Amniotic epithelial cell (primary cell): ENCODE data around the gene IGF1R.
A peak's percentile ranks its signal among the peaks of the same experiment; 100 is the strongest.

Experiments used
- DNase-seq: peaks from one replicate; pipeline ENCODE4 v3.0.0-alpha.2; 2010; ENCODE audit warnings: low read depth

IGF1R gene

GRCh38 chr15:98888820-98889479 lies 240.6 kb downstream of the IGF1R start:
- DNase-seq = peak; percentile 74

DNA sequence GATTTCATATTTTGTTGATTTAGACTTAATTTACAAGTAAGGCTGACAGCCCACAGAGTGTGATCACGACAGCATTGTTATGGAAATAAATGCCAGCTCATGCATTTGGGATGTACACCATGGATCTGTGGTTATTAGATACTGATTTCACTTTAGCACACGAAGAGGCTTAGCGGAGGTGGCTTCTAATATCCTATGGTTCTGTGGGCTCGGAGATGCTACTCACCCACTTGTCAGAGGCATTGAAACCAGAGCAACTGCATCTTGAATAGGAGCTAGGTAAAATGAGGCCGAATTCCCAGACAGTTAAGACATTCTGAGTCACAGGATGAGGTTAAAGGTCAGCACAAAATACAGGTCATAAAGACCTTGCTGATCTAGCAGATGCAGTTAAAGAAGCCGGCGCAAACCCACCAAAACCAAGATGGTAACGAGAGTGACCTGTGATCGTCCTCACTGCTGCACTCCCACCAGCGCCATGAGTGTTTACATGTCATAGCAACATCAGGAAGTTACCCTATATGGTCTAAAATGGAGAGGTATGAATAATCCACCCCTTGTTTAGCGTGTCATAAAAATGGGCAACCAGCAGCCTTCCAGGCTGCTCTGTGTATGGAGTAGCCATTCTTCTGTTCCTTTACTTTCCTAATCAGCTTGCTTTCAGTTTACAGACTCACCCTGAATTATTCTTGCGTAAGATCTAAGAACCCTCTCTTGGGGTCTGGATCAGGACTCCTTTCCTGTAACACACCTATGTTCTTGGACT lies 241.8 kb downstream of the IGF1R start:
- DNase-seq = peak; percentile 88

DNA sequence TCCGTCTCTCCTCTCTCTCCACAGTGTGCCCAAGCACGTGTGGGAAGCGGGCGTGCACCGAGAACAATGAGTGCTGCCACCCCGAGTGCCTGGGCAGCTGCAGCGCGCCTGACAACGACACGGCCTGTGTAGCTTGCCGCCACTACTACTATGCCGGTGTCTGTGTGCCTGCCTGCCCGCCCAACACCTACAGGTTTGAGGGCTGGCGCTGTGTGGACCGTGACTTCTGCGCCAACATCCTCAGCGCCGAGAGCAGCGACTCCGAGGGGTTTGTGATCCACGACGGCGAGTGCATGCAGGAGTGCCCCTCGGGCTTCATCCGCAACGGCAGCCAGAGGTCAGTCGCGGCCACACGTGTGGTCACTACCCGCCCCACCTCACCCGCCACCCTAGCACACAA lies 243.0 kb downstream of the IGF1R start:
- DNase-seq = no peak

GRCh38 chr15:98893401-98893800 lies 245.1 kb downstream of the IGF1R start:
- DNase-seq = no peak

DNA sequence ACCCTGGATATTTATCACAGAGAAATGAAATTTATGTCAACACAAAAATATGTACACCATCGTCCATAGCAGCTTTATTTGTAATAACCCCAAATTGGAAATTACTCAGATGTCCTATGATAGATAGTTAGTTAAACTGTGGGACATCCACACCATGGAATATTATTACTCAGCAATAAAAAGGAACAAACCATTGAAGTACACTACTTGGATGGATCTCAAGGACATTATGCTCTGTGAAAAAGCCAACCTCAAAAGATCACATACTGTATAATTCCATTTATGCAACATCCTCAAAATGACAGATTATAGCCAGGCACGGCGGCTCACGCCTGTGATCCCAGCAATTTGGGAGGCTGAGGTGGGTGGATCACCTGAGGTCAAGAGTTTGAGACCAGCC lies 246.0 kb downstream of the IGF1R start:
- peak; percentile 21 for DNase-seq

DNA sequence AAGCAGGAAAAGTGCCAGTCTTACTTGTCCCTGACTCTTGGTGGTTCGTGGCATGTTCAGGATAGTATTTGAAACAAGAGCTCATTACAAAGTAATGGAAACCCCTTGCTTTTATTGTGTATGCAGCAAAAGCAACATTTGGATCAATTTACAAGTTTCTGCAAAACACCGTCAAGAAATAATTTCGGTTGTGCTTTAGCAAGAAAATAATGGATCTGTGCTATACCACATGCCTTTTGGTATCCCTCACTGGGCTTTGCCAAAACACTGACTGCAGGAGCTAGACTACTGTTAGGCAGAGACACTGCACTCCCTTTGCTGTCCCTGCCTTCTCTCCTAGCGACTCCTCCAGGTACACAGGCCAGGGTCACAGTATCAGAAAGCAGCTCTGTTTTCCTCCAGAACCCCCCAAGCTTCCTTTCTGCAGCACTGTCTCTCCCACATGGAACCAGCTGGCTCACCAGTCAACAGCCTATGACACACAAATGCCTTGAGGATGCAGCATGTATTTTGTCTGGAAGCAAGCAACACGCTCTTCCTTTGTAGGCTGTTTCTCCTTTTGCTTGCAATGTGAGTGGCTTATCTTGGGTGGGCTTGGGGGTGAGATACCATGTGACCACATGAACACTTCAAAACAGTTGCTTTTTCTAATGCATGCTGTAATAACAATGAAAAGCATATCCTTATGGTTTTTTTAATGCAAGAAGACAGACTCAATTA lies 247.8 kb downstream of the IGF1R start:
- peak; percentile 81 for DNase-seq

DNA sequence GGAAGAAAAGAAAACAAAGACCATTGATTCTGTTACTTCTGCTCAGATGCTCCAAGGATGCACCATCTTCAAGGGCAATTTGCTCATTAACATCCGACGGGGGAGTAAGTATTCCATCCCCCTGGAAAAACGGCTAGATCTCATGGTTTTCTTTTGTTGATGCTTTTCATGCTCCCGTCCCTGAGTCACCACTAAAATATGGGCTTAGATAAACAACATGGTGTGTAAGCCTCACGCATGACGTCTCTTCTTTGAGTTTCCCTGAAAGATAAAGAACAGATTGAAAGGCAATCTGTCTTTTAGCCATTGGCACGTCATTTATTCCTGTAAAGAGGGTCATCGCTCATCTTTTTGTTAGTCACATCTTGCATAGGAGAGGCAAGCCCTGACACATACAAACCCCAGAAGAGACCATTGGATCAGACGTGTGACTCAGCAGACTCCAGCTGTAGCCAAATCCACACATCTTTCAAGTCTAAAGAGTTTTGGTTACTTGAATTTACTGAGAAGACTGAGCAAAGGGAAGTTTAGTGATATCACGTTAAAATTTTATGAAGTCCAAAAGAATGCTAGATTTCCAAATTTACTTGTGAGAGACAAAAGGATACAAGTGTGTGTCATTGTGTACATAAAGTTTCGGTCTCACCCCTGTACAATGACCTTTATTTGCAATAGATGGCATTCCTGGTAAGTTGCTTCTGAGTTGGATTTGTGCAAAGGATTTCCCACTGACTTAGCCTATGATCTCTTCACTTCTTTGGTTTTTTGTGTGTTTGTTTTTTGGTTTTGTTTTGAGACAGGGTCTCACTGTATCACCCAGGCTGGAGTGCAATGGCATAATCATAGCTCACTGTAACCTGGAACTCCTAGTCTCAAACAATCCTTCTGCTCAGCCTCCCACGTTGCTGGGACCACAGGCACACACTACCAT lies 248.7 kb downstream of the IGF1R start:
- DNase-seq = peak; percentile 100

DNA sequence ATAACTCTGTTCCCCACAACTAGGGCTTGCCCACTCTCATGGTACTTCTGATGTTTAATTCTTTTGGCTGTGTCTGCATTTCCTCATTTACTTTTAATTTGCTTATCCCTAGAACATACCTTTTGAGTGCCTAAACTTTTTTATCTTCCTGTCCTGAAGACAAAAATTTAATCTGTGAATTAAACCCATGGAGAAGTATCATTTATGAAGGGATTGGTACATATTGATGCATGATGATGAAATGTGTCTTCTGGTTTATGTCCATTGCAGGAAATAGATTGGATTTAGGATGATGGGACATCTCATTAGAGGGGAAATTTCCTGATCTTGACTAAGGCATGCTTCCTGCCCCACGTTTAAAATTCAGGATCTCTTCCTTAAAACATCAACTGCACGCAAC lies 249.8 kb downstream of the IGF1R start:
- no peak for DNase-seq

- peak; percentile 95 for DNase-seq
Observed at GRCh38 chr15:98899272-98900021, 251.1 kb downstream of the IGF1R start.

DNA sequence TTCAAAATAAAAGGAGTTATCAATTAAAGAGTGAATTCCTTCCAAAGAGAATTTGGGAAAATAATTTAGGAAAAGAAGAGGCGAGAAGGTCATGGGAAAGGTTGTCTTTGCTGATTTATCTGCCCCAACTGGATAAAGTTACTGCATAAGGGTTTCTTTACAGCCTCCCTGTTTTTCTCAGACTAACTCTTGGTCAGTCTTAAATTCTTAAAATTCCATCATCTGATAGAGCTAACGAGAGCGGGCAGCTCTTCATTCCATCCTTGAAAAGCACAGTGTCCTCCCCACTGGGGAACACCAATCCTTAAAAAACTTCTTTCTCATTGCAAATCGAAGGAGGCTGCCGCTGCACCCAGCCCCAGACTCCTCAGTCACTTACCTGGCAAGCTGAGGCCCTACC lies 252.0 kb downstream of the IGF1R start:
- peak; percentile 90 for DNase-seq

GRCh38 chr15:98901434-98902072 lies 253.2 kb downstream of the IGF1R start:
- peak; percentile 42 for DNase-seq

- peak; percentile 64 for DNase-seq
Observed at GRCh38 chr15:98902931-98903330, 254.6 kb downstream of the IGF1R start.

DNA sequence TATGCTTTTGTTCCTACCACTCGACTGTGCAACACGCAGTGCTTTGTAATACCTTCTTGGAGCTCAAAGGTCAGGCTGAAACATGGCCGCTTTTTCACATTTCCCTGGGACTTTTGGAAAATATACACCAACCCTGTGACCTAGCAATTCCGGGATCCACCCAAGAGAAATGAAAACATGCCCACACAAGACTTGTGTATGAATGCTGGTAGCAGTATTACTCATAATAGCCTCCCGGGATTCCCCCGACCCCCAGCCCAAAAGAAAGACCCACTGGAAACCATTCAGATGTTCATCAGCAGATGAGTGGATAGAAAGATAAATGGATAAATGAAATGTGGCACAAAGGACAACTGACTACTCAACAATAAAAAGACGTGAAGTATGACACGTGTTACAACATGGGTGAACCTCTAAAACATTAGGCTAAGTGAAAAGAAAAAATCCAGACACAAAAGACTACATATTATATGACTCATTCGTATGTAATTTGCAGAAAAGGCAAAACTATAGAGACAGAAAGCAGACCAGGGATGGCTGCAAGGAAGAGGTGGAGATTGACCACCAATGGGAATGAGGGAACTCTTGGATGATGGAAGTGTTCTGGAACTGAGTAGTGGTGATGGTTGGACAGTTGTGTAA lies 255.2 kb downstream of the IGF1R start:
- peak; percentile 90 for DNase-seq

- DNase-seq = peak; percentile 68
Observed at GRCh38 chr15:98904544-98904943, 256.2 kb downstream of the IGF1R start.

GRCh38 chr15:98905963-98906711 lies 257.8 kb downstream of the IGF1R start:
- peak; percentile 44 for DNase-seq

DNA sequence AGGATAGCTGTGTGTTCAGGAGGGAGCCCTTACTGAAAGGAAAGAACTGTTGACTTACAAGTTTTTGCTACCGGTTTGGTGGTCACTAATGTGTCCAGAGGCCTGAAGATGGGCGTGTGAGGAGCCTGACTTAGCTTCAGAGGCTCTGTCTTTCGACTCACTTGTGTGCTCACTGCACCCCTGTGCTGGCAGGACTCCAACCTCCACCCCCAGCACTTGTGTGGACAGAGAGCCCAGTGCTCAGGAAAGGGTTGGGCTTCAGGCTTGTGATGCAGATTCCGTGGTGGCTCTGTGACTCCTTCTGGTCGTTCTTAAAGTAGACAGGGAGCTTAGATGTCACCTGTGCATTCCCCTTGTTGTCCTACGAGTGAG lies 258.4 kb downstream of the IGF1R start:
- peak; percentile 52 for DNase-seq

DNA sequence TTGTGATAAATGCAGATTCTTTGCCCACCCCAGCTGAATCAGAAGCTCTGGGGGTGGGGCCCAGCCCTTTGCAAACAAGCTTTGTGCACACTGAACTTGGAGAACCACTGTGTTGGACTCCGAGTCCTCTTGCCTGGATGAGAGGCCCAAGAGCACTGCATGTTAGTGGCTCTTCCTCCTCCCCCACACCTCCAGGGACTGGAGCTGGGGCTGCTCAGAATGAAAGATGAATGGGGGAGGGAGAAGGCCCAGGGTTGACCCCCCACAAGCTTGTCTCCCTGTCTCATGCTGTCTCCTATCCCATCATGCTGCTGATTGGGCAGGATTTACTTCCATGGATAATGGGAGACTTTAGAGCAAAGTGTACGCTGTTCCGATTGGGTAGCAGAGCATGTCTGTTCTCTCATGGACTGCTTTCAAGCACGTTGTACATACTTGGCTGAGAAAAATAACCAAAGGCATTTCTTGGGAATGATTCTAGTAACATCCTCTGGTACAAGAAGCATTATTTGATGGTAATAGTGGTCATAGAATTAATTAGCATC lies 259.7 kb downstream of the IGF1R start:
- no peak for DNase-seq

GRCh38 chr15:98909968-98910885 lies 261.9 kb downstream of the IGF1R start:
- no peak for DNase-seq
